Gastrocnemius medialis (tissue), 4 donors: ENCODE measurements around the gene SEMA6D. TPM values are rescaled to one million over a fixed set of nuclear protein-coding genes. Genes with fewer than 3 reads are reported as not detected.

Source experiments
- ATAC-seq, 2 donors: fragments of 150-250 bp; one replicate each; pipeline ENCODE4 v1.9.1; 2016
- DNase-seq, 2 donors: peaks; one replicate each; pipeline ENCODE4 v3.0.0-alpha.2; 2019
- H3K27ac ChIP-seq, 4 donors: fragments of 200-600 bp; sonication (generic); 1 replicate in 1 of 4; 2 replicates in 3 of 4; pipeline ENCODE4 v1.5.1; 2016 to 2018; ENCODE audit warnings: mild to moderate bottlenecking in 2 of 4, moderate library complexity in 1 of 4
- H3K27me3 ChIP-seq, 3 donors: fragments of 200-600 bp; sonication (generic) in 2 of 3; 1 replicate in 1 of 3; 2 replicates in 2 of 3; pipeline versions ENCODE4 v1.5.1 to v1.6.0; 2016 to 2019; ENCODE audit warnings: mild to moderate bottlenecking in 1 of 3, moderate library complexity in 1 of 3
- H3K36me3 ChIP-seq, 2 donors: fragments of 200-600 bp; sonication (generic) in 1 of 2; one replicate each; pipeline ENCODE4 v1.5.1; 2017 to 2018
- H3K4me1 ChIP-seq, 2 donors: fragments of 200-600 bp; sonication (generic) in 1 of 2; one replicate each; pipeline ENCODE4 v1.5.1; 2016 to 2017; ENCODE audit warnings: mild to moderate bottlenecking in 2 of 2
- H3K4me3 ChIP-seq, 4 donors: fragments of 200-600 bp; sonication (generic) in 3 of 4; 1 replicate in 1 of 4; 2 replicates in 3 of 4; pipeline ENCODE4 v1.5.1; 2016 to 2019; ENCODE audit warnings: mild to moderate bottlenecking in 2 of 4
- H3K9me3 ChIP-seq, 3 donors: fragments of 200-600 bp; sonication (generic) in 2 of 3; 1 replicate in 1 of 3; 2 replicates in 2 of 3; pipeline ENCODE4 v1.5.1; 2016 to 2019
- POLR2A ChIP-seq, 2 donors: fragments of 450-650 bp; IDR thresholded peaks; one replicate each; pipeline ENCODE4 v1.6.1; 2017; ENCODE audit warnings: antibody characterized with exemption in 2 of 2, mild to moderate bottlenecking in 2 of 2, moderate library complexity in 2 of 2
- in situ Hi-C, 4 donors: fragments of 200-750 bp; cut with MboI; loops; one replicate each; pipeline versions ENCODE4 v1.15.0 to v1.8.0; 2017; ENCODE audit warnings: low sequenced_read_pairs in 4 of 4
- intact Hi-C: fragments of 100-400 bp; cut with DNase I; formaldehyde crosslinking; loops from one replicate; pipeline ENCODE4 v1.15.1; 2023; ENCODE audit warnings: low total_unique reads
- total RNA-seq, 4 donors: library from RNA; depleted of rRNA; stranded (reverse); fragments of >200 nt; gene quantifications; one replicate each; pipeline versions ENCODE4 v1.1.0 to v1.2.3, GENCODE V29; 2016
- TF ChIP-seq, protein P1 (sequence below), 5 experiments: fragments of 450-650 bp in 3 of 5; fragments of 200-600 bp in 2 of 5; sonication (generic) in 2 of 5; IDR thresholded peaks in 4 of 5; conservative IDR thresholded peaks in 1 of 5; 1 replicate in 4 of 5; 2 replicates in 1 of 5; pipeline ENCODE4 v1.5.1; 2016 to 2019; ENCODE audit warnings: antibody characterized with exemption in 5 of 5, mild to moderate bottlenecking in 3 of 5, moderate library complexity in 3 of 5

Gene SEMA6D
- total RNA-seq, 4 donors from 2014 or later, result 0.97 to 5.9 (median 2.7) TPM

DNA sequence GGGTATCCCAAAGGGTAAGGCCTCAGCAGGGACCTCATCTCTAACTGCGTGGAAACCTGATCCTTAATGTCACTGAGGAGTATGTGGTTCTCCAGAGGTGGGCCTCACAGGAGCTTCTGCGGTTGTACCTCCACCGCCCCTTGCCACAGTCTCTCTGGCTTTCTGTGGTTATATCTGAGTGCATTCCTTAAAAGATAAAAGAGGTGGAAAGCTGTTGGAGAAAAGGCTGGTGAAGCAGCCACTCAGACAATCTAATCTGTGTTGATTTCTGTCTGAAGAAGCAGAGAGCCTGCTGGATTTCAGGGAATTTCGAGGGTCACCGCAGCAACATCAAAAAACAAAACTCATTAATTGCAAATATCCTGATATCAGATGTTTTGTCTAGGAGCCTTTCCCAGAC lies 51.4 kb downstream of the SEMA6D start:
- H3K27me3 ChIP-seq, result no peaks in the 10 kb centered on the region
- H3K4me1 ChIP-seq, result peaks cover 0 to 14% of the 10 kb centered on the region in 2 donors
- H3K4me3 ChIP-seq, result no peak overlapping the region
- H3K9me3 ChIP-seq, result no peaks in the 10 kb centered on the region
- H3K27ac ChIP-seq, result no peak overlapping the region
- DNase-seq, result no peak
- intact Hi-C loops, result no loop called here
- H3K36me3 ChIP-seq, result peaks cover 0 to 43% of the 10 kb centered on the region in 2 donors
- in situ Hi-C loops, result no loop called here
- no peak for TF ChIP-seq POLR2A (IDR thresholded peaks at IDR 0.05)
- TF ChIP-seq, protein P1, sequence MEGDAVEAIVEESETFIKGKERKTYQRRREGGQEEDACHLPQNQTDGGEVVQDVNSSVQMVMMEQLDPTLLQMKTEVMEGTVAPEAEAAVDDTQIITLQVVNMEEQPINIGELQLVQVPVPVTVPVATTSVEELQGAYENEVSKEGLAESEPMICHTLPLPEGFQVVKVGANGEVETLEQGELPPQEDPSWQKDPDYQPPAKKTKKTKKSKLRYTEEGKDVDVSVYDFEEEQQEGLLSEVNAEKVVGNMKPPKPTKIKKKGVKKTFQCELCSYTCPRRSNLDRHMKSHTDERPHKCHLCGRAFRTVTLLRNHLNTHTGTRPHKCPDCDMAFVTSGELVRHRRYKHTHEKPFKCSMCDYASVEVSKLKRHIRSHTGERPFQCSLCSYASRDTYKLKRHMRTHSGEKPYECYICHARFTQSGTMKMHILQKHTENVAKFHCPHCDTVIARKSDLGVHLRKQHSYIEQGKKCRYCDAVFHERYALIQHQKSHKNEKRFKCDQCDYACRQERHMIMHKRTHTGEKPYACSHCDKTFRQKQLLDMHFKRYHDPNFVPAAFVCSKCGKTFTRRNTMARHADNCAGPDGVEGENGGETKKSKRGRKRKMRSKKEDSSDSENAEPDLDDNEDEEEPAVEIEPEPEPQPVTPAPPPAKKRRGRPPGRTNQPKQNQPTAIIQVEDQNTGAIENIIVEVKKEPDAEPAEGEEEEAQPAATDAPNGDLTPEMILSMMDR (IDR thresholded peaks at IDR 0.05 in 4 of 5, conservative IDR thresholded peaks at IDR 0.05 in 1 of 5), result no peak
- no peak for ATAC-seq

DNA sequence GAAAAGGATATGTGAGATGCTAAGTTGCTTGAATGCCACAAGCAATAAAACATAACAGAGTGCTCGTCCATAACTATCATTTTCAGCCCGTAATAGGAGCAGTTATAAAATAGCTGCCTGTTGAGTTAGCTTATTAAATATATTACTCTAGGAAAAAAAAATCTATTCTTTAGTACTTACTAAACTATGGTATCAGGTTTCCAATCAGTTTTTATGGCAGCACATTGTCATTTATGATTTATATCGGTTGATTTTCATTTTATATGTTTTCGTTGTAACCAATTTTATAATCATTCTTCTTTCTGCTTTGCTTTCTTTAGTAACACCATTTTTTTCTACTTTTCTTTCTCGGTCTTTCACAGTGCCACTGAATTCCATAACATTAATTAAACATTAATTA lies 51.9 kb downstream of the SEMA6D start:
- ATAC-seq (no peak), DNase-seq (no peak)
- Histone ChIP-seq H3K27ac (no peak overlapping the region), H3K27me3 (no peaks in the 10 kb centered on the region), H3K36me3 (peaks cover 0 to 38% of the 10 kb centered on the region in 2 donors), H3K4me1 (peaks cover 0 to 14% of the 10 kb centered on the region in 2 donors), H3K4me3 (no peak overlapping the region), H3K9me3 (no peaks in the 10 kb centered on the region)
- no peak for TF ChIP-seq POLR2A (IDR thresholded peaks at IDR 0.05)
- TF ChIP-seq, protein P1 (IDR thresholded peaks at IDR 0.05 in 4 of 5, conservative IDR thresholded peaks at IDR 0.05 in 1 of 5), result no peak
- in situ Hi-C loops (no loop called here), intact Hi-C loops (no loop called here)

DNA sequence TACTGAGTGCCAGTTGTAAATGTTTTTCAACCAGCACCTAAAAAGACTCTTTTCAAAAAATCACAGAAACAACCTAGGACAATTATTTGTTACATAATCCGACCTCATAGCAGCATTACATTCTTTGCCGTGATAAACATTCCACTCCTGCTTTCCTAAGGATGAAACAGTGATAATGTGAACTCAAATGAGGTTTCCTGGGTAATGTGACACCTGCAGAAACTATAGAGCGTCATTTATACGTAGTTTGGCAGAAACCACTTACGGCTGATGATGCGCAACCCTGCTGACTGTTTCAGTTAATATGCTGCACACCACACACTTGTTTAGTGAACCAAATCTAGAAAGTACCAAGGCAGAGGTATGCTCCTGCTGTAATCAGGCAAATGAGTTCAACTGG lies 55.8 kb downstream of the SEMA6D start:
- ATAC-seq (no peak), DNase-seq (no peak)
- no peak overlapping the region for H3K4me3 ChIP-seq
- H3K4me1 ChIP-seq, result peaks cover 0 to 20% of the 10 kb centered on the region in 2 donors
- no peak overlapping the region for H3K27ac ChIP-seq
- in situ Hi-C loops, result no loop called here
- H3K36me3 ChIP-seq, result peaks cover 0 to 14% of the 10 kb centered on the region in 2 donors
- intact Hi-C loops, result no loop called here
- no peak for TF ChIP-seq POLR2A (IDR thresholded peaks at IDR 0.05)
- TF ChIP-seq, protein P1 (IDR thresholded peaks at IDR 0.05 in 4 of 5, conservative IDR thresholded peaks at IDR 0.05 in 1 of 5), result no peak
- no peaks in the 10 kb centered on the region for H3K9me3 ChIP-seq
- no peaks in the 10 kb centered on the region for H3K27me3 ChIP-seq

DNA sequence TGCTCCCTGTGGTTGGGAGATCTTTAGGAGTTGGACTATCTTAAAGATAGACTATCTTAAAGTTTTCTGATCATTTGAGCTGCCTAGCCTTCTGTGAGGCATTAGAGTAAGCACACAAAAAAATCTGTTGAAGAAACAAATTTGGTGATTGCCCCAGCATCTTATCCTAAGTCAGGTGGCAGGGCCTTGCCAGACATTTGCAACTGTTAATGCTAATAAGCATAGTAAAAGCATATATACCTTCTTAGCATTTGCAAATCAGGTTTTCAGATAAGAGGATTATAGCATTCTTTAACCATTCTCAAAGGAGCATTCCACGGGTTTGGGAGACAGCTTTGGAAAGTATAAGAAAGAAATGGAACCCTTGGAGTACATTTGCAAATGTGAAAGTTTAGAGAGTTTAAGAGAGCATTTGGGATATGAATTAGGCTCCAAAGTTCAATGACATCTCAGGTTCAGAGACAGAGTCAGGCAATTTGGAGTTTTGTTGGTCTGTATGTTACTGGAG lies 61.0 kb downstream of the SEMA6D start:
- H3K4me3 ChIP-seq, result no peak overlapping the region
- peaks cover 0 to 6% of the 10 kb centered on the region in 2 donors for H3K4me1 ChIP-seq
- DNase-seq (no peak), ATAC-seq (no peak)
- H3K27ac ChIP-seq, result no peak overlapping the region
- intact Hi-C loops (no loop called here), in situ Hi-C loops (no loop called here)
- H3K27me3 ChIP-seq, result no peaks in the 10 kb centered on the region
- H3K9me3 ChIP-seq, result no peaks in the 10 kb centered on the region
- no peak for TF ChIP-seq POLR2A (IDR thresholded peaks at IDR 0.05)
- TF ChIP-seq, protein P1 (IDR thresholded peaks at IDR 0.05 in 4 of 5, conservative IDR thresholded peaks at IDR 0.05 in 1 of 5), result no peak
- no peaks in the 10 kb centered on the region for H3K36me3 ChIP-seq

DNA sequence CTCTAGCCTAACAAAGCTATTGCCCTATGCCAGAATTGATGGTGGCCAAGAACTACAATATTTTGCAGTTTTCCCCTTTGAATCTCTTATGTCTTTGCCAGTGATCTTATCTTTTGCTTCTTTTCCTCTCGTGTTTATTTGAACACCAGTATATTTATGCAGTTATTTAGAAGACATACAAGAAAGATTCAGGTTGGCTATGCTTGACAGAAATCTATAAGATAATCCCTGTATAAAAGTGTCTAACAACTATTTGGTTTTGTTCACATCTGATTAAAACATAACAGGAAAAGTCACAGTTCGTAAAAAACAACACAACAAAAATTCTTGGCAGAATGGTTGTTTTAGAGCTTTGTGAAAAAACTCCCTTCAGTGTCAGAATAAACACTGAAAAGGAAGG lies 63.7 kb downstream of the SEMA6D start:
- no peak for TF ChIP-seq POLR2A (IDR thresholded peaks at IDR 0.05)
- TF ChIP-seq, protein P1 (IDR thresholded peaks at IDR 0.05 in 4 of 5, conservative IDR thresholded peaks at IDR 0.05 in 1 of 5), result no peak
- ATAC-seq (no peak), DNase-seq (no peak)
- H3K4me3 ChIP-seq, result no peak overlapping the region
- no peaks in the 10 kb centered on the region for H3K36me3 ChIP-seq
- in situ Hi-C loops (no loop called here), intact Hi-C loops (no loop called here)
- H3K27ac ChIP-seq, result no peak overlapping the region
- H3K9me3 ChIP-seq, result no peaks in the 10 kb centered on the region
- H3K27me3 ChIP-seq, result no peaks in the 10 kb centered on the region
- peaks cover 0 to 6% of the 10 kb centered on the region in 2 donors for H3K4me1 ChIP-seq
